HS-5 (cell line): ENCODE measurements around the gene TMEM266.
"Not testable (repeated sequence)": the region's sequence is repeated elsewhere in the genome, so short reads cannot be mapped to it uniquely, and the experiment has no call there.

ENCODE experiments used
- DNase-seq: peaks from one replicate; pipeline ENCODE4 v3.0.0-alpha.2; 2012; ENCODE audit warnings: low read depth

TMEM266 gene, protein sequence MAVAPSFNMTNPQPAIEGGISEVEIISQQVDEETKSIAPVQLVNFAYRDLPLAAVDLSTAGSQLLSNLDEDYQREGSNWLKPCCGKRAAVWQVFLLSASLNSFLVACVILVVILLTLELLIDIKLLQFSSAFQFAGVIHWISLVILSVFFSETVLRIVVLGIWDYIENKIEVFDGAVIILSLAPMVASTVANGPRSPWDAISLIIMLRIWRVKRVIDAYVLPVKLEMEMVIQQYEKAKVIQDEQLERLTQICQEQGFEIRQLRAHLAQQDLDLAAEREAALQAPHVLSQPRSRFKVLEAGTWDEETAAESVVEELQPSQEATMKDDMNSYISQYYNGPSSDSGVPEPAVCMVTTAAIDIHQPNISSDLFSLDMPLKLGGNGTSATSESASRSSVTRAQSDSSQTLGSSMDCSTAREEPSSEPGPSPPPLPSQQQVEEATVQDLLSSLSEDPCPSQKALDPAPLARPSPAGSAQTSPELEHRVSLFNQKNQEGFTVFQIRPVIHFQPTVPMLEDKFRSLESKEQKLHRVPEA

DNA sequence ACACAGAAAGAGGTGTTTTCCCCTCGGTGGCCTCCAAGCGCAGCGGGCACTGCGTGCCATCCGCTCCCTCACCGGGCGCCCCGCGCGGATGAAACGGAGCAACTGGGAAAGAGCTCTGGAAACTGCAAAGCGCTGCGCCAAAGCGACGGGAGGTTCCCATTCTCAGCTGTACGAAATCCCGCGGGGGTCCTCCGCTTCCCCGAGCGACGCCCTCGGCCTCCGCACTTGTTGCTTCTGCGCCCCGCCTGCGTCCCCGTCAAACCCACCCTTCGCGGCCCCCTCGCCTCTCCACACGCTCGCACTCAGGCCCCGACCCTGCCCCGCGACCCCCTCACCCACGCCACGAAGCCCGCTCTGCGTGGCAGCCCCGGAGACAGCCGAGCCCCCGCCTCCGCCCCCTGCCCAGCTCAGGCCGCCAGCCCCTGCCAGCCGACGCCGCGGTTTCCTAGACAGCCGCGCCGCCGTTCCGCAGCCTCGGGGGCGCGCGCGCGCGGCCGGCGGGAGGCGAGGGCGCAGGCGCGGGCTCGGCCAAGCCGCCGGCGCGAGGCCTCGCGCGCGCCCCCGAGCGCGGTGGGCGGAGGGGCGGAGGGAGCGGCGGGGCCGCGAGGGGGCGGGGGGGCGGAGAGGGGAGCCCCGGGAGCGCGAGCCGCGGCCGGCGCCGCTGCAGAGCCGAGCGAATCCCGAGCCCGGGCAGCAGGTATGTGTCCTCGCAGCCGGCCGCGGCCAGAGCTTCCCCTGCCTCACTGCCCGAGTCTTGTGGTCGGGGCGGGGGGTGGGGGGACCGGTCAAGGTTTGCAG, at the start of gene TMEM266:
TSS of gene TMEM266 (plus strand) at position 666 of the 798 bp plus-strand sequence. CDS start 74,279 bp downstream, outside the sequence.
- DNase-seq, result no peak

GRCh38 chr15:76010613-76011012, 49.2 kb upstream of the TMEM266 start:
- DNase-seq, result no peak

DNA sequence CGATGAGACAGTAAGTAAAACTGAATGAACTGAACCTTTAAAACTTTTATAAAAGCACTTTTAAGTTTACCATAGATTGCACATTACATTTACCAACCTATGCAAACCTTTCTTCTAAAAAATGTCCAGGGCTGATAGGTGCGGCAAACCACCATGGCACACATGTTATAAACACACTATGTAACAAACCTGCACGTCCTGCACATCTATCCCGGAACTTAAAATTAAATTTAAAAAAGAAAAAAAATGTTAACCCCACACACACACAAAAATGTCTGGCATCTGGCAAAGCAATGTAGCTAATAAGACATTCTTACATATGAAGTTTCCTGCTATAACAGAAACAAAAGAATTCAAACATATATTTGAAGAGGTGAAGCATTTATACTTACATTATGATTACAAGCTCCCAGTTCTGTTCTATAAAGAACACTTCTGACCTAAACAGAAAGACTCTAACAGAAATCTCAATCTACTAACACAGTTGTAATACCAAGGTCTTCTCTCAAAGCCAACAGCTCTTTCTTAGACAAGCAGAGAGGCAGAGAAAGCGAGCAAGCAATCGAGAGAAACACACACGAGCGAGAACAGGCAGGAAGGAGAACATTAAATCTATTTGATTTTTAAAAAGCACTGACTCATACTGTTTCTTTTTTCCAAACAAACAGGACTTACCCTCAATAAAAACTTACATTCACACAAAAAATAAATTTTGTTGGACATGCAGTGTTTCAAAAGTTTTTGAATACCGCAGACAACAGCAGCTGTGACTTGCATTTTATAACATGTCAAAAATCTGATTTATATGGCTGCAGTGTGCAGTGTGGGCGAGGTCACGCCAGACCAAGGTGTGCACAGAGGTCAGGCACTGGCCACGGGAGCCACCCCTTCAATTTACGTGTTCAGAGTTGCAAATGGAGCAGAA, 47.9 kb upstream of the TMEM266 start, which contains the start of gene NRG4:
TSS of gene NRG4 (minus strand) at position 798 of the 925 bp plus-strand sequence. CDS start 1,194 bp downstream, outside the sequence.
- no peak for DNase-seq

GRCh38 chr15:76013470-76013869, 46.3 kb upstream of the TMEM266 start:
- not testable (repeated sequence) for DNase-seq

GRCh38 chr15:76024021-76024768, 35.6 kb upstream of the TMEM266 start:
- no peak for DNase-seq

DNA sequence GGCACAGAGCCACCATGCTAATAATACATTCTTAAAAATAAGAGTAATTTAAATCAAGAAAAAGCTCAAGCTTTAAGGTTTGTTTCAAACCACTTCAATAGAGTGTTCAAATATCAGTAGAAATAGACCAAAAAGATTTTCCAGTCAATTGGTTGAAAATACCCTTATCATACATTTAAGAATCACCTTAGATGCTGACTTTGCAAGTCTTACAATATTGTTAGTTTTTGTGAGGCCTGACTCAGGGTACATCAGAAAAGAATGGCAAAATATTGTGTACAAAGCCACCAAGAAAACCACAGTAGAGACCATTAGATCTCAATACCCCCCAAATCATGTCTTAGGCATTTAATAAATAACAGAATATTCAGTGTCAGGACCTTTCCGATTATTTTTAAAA, 27.7 kb upstream of the TMEM266 start:
- DNase-seq, result no peak

DNA sequence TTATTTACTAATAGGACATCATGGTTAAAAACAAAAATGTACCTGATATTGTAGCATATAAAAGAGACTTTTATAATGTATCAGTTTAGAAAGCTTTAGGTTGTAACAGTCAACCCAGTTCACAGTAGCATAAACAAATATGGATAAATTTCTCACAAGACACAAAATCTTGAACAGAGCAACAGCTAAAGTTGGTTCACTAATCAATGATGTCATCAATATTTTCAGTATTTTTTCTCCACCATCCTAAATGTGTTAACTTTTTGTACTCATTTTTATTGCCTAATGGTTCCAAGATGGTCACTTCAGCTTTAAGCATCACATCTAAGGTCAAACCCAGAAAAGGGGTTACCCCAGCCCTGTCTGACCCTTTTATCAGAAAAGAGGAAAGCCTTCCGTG, 26.3 kb upstream of the TMEM266 start:
- DNase-seq, result no peak

- no peak for DNase-seq
These were observed 25.7 kb upstream of the TMEM266 start for GRCh38 chr15:76034111-76034510.

DNA sequence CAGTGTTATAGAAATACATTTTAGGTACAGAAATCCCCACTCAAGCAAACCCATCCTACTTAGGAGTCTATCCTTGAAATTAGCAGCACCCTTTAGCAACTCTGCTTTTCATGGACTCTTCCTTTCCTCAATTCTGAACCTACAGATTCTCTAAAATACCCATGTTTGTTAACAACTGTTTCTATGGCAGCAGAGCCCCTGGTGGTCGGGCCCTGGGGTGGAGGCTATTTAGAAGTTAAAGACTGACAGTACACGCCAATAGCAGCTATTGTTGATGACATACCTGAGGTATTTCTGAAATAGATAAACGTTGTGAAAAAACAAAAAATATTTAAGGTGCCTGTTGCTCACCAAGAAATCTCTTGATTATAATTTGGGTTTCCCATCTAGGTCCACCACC, 24.2 kb upstream of the TMEM266 start:
- DNase-seq, result no peak

DNA sequence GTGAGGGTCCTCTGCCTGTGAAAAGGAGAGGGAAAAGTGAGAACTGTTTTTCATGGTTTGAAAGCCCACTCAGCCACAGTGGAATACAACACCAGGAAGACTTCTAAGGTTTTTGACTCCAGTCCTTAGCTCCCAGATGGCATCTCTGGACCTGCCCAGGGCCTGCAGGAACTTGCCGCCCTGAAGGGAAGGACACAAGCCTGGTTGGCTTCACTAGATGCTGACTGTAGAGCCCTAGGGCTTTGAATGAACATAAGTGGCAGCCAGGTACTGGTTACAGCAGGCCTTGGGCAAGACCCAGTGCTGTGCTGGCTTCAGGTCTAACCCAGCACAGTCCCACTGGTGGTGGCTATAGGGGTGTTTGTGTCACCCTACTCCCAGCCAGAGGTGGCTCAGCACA, 21.3 kb upstream of the TMEM266 start:
- DNase-seq, result no peak

- DNase-seq, result not testable (repeated sequence)
These were observed 5.6 kb upstream of the TMEM266 start for GRCh38 chr15:76054201-76054600.

- no peak for DNase-seq
These were observed 2.9 kb upstream of the TMEM266 start for GRCh38 chr15:76056931-76057330.

DNA sequence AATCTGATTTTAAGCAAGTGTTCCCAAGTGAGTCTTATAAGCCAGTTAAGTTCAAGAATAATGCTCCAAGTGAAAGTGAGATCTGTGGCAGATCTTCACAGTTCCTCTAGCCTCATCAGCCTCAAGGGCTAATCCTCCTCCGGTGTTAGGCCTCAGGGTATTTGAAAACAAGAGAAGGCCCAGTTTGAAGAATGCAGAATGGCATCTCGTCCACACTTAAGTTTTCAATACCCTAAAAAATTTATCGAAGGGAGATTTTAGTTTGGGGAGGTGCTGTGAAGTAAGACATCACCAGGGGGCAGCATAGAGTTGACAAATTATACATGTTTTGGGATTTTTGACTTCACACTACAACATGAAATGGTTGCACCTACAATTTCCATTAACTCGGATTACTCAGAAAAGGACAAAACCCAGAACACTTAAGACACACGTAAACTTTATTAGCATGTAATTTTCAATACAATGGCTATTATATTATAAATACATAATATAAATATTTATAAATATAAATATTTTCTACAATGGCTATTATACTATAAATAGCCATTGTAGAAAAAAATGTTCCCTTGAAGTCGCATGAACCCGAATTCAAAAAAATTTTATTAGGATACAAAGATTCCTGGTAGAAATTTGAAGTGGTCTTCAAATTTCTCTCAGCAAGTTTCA, 2.3 kb upstream of the TMEM266 start:
- no peak for DNase-seq

GRCh38 chr15:76058714-76059319, 968 bp upstream of the TMEM266 start:
- DNase-seq, result no peak

- no peak for DNase-seq
These were observed 569 bp downstream of the TMEM266 start for GRCh38 chr15:76060118-76060989.

- no peak for DNase-seq
These were observed 1.9 kb downstream of the TMEM266 start for GRCh38 chr15:76061700-76062099.

GRCh38 chr15:76062286-76062685, 2.5 kb downstream of the TMEM266 start:
- no peak for DNase-seq

- no peak for DNase-seq
These were observed 4.6 kb downstream of the TMEM266 start for GRCh38 chr15:76064375-76064774.

GRCh38 chr15:76065245-76065644, 5.5 kb downstream of the TMEM266 start:
- DNase-seq, result no peak
